GM18511 (cell line): ENCODE data around the gene PLXND1.
"Not testable (repeated sequence)": the region's sequence is repeated elsewhere in the genome, so short reads cannot be mapped to it uniquely, and the experiment has no call there.

ENCODE experiments used
- ATAC-seq: cut with Tn5 transposase; IDR thresholded peaks from one replicate; pipeline ENCODE4 v1.9.1; 2021; ENCODE audit warnings: mild to moderate bottlenecking, moderate library complexity; ENCODE audit not compliant: unreplicated experiment

Gene PLXND1, protein sequence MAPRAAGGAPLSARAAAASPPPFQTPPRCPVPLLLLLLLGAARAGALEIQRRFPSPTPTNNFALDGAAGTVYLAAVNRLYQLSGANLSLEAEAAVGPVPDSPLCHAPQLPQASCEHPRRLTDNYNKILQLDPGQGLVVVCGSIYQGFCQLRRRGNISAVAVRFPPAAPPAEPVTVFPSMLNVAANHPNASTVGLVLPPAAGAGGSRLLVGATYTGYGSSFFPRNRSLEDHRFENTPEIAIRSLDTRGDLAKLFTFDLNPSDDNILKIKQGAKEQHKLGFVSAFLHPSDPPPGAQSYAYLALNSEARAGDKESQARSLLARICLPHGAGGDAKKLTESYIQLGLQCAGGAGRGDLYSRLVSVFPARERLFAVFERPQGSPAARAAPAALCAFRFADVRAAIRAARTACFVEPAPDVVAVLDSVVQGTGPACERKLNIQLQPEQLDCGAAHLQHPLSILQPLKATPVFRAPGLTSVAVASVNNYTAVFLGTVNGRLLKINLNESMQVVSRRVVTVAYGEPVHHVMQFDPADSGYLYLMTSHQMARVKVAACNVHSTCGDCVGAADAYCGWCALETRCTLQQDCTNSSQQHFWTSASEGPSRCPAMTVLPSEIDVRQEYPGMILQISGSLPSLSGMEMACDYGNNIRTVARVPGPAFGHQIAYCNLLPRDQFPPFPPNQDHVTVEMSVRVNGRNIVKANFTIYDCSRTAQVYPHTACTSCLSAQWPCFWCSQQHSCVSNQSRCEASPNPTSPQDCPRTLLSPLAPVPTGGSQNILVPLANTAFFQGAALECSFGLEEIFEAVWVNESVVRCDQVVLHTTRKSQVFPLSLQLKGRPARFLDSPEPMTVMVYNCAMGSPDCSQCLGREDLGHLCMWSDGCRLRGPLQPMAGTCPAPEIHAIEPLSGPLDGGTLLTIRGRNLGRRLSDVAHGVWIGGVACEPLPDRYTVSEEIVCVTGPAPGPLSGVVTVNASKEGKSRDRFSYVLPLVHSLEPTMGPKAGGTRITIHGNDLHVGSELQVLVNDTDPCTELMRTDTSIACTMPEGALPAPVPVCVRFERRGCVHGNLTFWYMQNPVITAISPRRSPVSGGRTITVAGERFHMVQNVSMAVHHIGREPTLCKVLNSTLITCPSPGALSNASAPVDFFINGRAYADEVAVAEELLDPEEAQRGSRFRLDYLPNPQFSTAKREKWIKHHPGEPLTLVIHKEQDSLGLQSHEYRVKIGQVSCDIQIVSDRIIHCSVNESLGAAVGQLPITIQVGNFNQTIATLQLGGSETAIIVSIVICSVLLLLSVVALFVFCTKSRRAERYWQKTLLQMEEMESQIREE (N-terminal part only)

DNA sequence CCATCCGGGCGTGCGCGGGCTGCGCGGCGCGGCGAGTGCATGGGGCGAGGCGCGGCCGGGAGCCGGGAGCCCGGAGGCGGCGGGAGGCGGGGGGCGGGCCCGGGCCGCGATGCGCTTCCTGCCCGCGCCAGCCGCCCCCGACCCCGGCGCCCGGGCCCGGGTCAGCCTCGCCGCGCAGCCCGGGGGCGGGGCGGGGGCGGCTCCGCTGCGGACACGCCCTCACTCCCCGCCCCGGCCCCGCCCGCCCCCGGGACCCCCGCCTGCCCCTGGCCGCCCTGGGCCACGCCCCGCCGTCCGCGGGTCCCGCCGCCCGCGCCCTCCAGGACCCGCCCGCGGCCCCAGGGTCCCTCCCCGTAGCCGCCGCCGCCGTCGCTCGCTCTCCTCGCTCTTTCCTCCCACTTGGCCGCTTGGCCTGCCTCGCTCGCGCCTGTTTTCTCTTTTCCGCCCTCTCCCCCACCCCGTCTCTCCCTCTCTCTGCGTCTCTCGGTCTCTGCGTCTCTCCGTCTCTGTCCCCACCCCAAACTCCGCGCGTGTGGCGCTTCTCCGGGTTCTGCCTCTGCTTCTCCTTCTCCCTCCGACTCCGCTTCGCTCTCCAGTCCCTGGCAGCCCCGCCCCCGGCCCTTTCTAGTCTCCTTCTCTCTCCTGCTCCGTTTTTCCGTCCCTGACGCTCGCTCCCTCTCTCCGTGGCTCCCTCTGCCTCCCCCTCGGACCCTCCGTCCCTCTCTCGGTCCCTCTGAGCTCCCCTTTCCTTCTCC lies at the start of gene PLXND1:
PLXND1 (minus strand) TSS at position 41 of the 755 bp plus-strand sequence; CDS start at position 4, 37 bp downstream.
- no peak for ATAC-seq

DNA sequence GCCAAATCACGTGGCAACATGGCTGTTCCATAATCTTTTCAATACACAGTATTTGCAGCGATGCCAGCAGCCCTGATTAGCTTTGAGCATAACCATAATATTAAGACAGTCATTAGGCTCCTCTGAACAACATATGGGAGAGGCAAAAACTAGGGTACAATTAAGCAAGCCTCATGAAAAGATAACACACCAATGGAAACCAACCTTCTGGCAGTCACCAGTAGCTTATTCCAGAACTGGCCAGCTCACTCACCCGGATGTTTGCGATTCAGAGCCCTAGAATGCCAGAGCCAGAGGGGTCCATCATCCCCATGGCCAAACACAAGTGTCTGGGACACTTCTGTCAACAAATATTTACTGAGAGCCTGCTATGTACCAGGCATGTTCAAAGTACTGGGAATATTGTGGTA lies 48.8 kb upstream of the PLXND1 start:
- ATAC-seq: no peak

DNA sequence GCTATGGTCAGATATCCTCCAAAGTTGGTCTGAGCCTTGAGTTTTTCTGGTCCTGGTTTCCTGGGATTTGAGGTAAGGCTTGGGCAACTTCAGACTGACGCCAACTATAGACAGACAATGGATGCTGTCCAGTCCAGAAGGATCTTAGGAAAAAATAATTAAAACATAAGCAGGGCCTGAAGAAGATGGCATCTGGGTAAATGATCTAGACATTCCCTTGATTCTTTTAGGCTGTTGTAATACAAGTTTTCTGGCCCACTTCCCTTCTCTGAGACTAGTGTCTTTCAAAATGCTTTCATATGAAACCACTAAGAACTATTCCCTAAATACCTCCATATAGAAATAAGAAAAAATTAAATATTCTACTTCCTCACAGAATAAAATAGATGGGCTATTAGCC lies 47.7 kb upstream of the PLXND1 start:
- no peak for ATAC-seq

DNA sequence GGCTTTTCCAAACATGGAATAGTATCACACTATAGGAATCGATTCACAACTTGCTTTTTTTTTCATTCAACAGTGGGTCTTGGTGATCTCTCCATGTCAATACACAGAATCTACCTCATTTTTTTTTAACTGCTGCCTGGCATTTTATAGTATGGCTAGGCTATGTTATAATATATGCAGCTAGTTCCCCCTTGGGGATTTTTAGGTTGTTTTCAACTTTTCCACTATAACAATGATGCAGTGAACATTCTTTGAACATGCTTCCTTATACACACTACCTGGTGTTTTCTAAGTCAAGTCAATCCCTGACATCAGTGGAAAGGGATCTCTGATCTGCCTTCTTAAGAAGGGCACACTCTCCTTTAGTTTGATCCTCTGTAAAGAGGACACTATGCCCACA lies 46.5 kb upstream of the PLXND1 start:
- no peak for ATAC-seq

DNA sequence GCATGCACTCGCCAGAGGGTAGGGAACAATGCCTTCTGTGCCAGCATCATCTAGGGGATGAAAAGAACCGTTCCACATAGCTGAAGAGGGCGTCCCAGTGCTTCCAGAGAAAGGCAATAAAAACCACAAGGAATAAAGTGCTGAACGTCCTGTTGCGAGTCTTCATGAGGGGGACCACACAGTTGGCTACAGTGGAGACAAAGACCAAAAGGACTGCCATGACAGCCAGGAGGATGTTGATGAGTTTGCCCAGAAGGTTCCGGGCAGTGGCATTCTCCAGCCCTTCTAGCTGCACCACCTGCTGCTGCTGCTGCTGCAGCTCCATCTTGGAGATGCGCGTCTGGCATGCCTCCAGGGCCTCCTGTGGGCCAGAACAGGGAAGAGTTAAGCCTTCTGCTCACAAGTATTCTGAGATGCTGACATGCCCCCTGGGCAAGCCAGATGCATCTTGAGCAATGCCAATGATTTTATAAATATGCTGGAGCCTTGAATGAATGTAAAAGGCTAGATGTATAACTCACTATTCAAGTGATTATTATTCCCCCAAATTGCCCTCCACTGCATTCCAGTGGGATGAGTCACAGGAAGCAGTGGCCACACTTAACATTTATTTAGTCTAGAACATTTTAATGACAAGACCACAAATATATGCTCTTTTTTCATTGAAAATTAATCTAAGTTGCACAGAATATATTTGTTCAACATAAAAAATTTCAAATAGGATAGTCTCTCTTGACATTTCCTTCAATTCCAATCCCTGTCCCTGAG lies 45.1 kb upstream of the PLXND1 start:
- no peak for ATAC-seq

DNA sequence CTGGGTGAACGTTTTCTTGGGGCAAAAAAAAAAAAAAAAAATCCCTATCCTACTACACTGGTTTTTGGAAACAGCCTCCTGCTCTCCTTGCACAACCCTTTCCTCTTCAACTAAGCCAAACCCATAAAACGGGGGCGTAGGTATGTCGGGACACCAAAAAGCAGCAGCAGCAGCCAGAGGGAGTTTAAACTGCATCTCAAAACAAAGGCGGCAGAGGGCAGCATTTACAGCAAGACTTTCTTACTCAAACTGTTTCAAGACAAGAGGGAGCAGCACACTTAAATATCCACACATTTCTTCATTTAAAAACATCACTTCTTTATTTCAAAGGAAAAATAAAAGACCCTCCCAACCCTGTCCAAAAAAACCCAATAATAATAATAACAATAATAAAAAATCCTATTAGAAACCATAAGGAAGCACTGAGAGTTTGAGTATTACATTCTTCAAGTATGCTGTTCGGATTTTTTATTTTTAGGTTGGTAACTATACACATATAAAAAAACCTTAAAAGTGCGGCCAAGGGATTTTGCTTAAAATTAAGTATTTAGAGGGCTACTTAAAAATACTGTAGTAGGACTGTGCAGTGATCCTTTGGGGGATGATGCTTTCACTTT lies 43.9 kb upstream of the PLXND1 start:
- no peak for ATAC-seq

DNA sequence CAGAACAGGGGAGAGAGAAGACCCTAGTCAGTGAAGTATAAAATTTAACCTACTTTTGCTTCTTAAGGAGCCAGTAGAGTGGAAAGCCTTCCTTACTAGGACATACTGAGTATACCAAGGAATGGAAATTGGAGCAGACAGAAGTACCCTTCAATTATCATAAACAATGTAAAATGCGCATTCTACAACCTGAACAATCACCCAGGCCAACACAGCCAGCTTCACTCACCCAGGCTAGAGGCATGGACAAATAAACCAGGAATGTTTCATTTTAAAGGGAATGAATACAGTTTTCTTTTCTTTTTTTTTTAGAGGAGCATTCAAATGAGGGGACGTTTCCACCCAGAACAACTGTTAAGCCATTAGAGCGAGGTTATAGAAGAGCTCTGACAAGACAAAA lies 41.9 kb upstream of the PLXND1 start:
- ATAC-seq: no peak

DNA sequence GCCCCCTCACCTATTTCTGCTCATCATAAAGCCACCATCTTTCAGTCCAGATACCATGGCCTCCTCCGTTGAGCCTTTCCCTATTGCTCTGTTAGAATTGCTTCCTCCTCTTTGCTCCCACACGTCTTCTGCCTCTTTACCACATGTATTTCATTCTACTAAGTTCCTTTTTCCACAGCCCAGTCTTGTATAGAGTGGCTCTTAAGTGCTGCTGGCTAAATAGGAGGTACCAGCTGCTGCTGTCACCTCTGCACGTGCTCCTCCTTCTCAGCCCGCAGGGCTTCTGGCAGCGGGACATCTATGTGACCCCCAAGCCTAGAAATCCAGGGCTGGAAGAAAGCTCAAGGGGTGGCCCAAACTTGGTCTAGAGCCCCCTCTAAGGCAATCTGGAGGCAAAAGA lies 38.8 kb upstream of the PLXND1 start:
- no peak for ATAC-seq

DNA sequence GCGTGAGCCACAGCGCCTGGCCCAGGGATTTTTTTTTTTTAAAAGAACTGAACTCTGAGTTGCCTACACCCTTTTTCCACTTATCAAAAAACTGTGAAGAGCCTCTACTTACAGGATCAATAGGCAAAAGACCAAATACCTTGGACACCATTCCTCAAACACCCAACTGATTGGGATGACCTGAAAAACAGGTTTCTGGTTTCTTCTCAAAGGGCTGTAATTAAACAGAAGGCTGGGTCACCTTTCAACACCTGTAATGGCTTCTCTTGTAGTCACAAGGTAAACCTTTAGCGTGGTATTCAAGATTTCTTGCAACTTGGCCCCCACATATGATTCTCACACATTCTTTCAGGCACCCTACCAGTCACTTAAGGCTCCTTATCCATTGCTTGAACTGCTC lies 38.4 kb upstream of the PLXND1 start:
- ATAC-seq: no peak

DNA sequence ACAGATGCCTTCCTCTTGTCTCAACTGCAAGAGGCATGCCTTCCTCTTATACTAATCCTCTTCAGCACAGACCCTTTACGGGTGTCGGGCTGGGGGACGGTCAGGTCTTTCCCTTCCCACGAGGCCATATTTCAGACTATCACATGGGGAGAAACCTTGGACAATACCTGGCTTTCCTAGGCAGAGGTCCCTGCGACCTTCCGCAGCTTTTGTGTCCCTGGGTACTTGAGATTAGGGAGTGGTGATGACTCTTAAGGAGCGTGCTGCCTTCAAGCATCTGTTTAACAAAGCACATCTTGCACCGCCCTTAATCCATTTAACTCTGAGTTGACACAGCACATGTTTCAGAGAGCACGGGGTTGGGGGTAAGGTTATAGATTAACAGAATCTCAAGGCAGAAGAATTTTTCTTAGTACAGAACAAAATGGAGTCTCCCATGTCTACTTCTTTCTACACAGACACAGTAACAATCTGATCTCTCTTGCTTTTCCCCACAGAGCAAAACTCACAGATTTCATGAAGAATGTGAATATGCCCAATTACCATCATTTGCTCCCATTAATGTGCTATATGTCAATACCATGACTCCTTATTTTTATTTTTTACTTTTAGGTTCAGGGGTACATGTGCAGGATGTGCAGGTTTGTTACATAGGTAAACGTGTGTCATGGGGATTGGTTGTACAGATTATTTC lies 35.2 kb upstream of the PLXND1 start:
- not testable (repeated sequence) for ATAC-seq

DNA sequence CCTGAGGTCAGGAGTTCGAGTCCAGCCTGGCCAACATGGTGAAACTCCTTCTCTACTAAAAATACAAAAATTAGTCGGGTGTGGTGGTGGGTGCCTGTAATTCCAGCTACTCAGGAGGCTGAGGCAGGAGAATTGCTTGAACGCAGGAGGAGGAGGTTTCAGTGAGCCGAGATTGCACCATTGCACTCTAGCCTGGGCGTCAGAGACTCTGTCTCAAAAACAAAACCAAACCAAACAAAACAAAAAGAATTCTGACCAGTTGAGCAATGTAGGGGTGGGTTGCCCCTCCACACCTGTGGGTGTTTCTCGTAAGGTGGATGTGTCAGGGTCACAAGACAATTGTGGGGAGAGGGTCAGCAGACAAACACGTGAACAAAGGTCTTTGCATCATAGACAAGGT lies 34.5 kb upstream of the PLXND1 start:
- not testable (repeated sequence) for ATAC-seq

DNA sequence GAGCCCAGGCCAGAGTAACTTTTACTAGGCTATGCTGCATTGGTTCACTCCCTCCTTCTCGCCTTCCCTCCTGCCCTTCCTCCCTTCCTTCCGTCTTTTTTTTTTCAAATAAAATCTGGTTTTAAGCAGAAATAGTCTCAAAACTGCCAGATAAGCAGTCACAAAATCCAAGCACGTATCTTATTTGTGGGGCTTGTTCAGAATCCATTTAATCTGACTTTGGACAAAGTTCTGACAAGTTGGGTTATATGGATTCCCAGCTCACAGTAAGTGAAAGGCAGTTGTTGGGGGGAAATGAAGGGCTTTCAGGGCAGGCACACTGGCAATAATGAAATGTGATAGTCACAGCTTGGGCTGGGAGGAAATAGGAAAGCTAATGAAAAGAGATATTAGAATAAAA lies 32.0 kb upstream of the PLXND1 start:
- no peak for ATAC-seq

DNA sequence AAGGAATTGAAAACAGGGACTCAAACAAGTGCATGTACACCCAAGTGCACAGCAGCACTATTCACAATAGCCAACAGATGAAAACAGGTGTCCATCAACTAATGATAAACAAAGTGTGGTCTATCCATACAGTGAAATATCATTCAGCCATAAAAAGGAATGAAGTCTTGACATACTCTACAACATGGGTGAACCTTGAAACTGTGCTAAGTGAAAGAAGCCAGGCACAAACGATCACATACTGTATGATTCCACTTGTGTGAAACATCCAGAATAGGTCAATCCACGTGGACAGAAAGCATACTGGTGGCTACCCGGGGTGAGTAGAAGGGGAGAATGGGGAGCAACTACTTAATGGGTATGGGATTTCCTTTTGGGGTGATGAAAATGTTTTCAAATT lies 29.6 kb upstream of the PLXND1 start:
- ATAC-seq: no peak

DNA sequence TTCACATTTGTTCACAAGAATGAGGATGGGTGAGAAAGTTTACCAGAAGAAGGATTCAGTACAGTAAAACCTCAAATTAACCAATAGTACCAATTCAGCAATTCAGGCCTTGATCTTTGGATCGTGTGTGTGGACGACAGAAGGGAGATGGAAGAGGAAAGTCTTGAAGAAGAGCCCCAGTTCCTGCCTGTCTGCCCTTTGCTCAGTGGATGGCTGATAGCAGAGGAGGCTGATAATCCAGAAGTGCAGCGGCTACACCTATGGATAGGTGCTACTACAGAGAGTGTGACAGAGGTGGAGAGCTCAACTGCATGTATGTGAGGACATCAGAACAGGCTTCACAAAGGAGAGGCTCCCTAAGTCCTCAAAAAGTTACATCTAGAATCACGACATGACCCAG lies 29.2 kb upstream of the PLXND1 start:
- ATAC-seq: no peak

DNA sequence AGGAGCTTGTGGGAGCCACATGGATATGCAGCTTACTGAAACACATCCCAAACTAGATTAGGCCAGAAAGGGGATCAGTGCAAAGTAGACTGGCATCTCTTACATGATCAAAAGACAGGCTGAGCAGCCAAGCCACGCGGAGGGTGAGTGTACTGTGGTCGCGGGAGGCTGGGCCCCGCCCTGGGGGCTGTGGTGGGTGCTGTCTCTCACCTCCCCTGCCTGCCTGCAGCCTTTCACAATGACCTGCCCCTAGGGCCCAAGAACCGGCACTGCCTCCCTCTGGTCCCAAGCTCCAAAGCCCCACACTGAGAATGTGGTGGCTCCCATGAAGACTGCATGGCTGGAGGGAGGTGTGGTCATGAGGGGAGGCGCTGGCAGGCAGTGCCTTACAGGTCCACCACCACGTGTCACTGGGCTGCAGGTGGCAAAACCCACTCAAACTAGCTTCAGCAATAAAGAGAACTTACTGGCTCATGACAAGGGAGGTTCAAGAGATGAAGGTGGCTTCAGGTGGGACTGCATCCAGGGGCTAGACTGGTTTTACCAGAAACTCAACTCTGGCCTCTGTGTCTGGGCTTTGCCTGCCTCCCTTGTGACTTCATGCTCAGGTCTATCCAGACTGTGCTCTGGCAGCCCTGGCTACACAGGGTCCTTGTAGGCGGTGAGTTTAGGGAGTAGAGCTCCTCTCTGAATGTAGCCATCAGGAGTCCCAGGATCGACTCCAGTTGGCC lies 27.4 kb upstream of the PLXND1 start:
- ATAC-seq: no peak

DNA sequence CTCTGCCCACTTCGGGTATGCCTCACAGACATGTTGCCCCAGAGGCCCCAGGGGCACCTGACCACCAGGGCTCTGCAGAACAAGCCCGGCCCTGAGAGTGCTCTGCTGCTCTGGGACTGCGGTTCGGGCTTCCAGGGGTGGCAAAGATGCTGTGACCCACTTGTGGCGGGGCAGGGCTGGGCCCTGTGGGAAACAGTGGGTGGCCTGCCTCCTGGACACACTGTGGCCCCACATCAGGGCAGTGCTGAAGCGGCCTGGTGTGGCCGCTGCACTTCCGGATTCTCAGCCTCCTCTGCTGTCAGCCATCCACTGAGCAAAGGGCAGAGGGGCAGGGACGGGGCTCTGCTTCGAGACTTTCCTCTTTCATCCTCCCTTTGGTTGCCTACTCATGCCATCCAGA lies 26.5 kb upstream of the PLXND1 start:
- no peak for ATAC-seq

DNA sequence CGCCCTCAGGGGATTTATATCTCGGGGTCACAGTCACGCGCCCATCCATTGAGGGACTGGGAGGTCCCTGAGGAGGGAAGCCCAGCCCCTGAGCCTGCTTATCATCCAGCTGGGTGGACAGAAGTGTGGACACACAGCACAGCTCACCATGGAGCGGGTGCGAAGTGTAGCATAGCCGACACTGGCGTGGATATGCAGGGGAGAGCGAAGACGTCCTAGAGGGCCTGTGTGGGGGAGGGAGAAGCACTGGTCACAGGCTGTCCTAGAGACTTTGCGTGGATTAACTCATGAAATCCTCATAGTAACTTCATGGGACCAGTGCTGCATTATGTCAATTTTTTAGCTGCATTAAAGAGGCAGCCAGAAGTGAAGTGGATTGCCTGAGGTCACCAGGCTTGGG lies 26.1 kb upstream of the PLXND1 start:
- ATAC-seq: no peak

DNA sequence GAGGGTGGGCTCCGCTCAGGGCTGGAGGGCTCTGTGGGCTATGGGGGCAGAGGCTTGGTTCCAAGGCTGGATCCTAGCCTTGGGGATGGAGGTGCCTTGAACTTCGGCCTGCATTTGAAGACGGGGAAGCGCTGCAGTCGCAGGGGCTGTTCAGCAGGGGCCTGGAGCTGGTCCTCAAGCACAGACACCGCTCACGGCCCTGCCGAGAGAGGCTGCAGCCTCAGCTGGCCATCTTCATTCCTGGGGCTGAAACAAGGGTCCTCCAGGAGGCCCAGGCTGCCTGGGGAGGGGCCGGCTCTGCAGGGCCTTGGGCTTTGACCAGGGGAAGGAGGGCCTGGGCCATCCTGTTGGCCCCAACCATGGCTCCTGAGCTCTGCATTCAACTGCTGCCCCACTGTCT lies 25.6 kb upstream of the PLXND1 start:
- no peak for ATAC-seq
